Measurements from ENCODE around the gene CD2AP.

CD2AP gene

DNA sequence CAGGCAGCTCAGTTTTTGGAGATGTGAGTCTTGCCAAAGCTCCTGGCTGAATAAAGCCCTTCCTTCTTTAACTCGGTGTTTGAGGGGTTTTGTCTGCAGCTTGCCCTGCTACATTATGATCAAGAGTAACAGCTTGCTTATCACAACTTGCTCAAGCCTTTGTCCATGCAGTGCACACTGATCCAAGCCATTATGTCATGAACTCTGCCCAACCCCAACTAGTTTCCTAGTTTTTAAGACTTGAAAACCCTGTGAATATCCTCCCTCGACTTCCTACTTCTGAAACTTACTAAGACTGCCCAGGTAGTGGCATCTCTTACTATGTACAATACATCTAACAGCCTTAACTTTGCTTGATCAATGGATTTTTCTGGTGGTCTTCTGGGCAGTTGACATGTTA lies 170.4 kb downstream of the CD2AP start:
- no peak for DNase-seq

DNA sequence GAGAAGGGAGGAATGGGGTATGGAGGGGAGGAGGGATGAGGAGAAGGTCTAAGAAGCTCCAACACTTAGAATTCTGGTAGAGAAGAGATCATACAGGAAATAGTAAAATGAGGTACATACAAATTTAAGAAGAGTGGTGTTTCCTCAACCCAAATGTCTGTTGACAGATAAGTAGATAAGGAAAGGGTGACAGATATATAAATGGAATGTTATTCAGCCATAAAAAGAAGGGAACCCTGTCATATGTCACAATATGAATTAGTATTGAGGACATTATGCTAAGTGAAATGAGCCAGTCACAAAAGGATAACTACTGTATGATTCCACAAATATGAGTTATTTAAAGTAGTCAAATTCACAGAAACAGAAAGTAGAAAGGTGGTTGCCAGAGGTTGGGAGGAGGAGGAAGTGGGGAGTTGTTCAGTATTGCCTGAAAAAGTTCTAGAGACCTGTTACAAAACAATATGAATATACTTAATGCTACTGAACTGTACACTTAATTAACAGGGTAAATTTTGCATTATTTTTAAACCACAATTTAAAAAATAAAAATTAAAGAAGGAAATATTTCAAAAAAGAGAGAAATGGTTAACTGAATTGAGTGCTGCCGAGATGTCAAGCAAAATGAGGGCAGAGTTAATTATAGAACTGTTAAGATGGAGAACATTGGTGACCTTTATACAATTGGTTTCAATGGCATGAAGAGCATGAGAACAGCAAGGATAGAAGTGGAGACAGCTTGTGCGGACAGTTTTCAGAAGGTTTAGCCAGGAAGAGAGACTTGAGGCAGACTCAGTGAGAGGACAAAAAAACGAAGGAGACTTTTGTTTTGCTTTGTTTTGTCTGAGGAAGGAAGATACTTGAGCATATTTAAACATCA lies 173.2 kb downstream of the CD2AP start:
- no peak for DNase-seq

GRCh38 chr6:47651505-47651944 lies 173.9 kb downstream of the CD2AP start:
- no peak for DNase-seq

DNA sequence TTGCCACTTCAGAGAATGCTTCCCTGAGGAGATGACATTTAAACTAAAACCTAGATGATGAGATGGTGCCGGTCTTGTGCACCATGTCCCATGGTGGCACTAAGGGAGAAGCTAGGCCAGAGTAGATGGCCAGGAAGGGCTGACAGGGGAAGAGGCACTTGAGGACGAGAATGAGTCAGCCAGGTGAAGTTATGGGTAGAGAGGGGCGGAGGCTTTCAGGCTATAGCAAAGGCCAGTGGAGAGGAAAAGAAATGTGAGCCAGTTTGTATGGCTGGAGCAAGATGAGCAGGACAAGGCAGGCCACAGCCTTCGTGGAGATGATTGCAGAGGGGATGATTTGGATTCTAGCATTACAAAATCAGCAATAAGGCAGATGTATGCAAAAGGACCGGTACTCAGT lies 176.1 kb downstream of the CD2AP start:
- DNase-seq = no peak

DNA sequence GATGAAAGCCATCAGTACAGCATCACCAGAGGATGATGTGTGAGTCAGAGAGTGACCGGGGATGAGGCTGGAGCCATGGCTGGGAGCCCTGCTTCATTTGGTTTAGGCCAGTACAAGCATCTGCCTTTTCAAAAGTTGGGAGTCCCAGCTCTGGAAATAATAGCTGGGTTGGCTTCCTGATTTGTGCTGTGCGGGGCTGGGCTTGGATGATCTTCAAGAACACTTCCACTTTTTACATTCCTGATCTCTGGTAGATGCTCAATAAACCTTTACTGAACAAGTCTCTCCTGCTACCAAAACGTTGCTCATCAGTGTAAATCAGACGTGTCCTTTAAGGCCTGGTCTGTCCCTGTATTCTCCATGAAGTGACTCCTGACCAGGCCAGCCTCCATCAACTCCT lies 176.7 kb downstream of the CD2AP start:
- no peak for DNase-seq

GRCh38 chr6:47655719-47656595 lies 178.4 kb downstream of the CD2AP start:
- DNase-seq = no peak

- no peak for DNase-seq
These were observed 184.4 kb downstream of the CD2AP start for GRCh38 chr6:47661960-47662359.

- DNase-seq = no peak
These were observed 186.1 kb downstream of the CD2AP start for GRCh38 chr6:47663462-47664216.

DNA sequence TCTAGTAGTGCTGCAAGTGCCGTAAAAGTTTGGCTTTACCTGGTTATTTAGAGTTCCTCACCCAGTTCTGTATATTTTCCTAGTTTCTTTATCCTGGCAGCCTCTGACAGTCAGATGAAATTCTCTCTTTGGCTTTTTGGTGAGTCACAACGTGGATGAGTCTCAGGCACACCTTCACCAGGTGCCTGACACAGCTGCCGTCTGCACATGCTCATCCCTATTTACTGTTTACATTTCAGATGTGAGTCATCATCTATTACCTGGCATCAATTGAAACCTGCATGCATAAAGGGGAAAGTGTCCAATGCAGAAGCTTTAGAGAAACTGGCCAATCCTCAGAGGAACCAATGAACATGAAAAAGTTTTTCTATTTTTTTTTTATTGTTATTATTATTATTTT lies 187.5 kb downstream of the CD2AP start:
- no peak for DNase-seq

GRCh38 chr6:47669684-47670513 lies 192.3 kb downstream of the CD2AP start:
- DNase-seq = no peak

DNA sequence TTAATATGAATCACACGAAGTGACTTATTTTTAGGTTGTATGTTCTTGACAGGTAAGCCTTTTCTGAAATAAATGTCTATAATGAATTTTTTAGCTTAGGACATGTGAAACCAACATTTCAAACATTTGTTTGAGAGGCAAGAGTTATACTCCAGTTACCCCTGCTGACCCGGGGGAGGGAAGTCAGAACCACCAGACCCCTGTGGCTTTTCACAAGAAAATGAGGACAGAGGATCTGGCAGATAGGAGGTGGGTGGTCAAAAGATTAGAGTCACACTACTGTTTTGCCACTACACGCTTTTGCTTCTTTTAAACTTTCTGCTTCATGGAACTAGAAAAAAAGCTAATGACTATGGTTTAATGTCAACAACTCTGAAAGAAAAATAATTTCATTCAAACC lies 193.3 kb downstream of the CD2AP start:
- no peak for DNase-seq

DNA sequence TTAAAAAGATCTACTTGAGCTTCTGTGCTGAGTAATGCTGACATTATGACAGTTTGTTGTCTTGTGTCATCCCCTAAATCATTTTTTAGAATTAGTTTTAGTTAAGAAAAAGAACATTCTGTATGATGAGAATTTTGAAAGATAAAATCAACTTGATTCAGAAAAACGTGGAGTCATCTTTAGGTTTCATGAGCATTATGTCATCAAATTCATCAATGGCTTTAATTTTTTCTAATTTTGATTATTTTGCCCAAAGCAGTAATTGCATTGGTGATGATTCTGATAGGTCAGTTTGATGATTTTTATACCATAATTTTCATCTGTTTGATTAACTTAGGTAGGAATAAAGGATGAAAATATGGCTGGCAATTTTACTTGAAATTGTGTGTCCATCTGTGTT lies 194.2 kb downstream of the CD2AP start:
- no peak for DNase-seq

DNA sequence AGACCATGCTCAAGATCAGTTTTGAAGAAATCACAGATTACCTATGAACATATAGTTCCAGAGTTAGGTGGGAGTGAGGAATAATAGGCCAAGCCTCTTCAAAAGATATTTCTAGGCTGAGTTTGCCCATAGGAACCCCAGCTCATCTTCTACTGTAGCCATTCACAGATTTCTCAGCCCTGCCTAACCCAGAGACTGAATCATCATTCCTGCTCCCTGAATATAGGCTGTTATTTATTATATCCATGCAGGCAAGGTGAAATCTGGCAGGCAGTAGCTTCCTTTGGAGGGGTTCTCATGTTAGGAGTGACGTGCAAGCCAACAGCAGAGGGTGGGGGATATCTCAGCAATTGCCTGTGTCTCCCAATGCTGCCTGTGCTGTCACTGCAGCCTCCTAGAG lies 195.2 kb downstream of the CD2AP start:
- no peak for DNase-seq

DNA sequence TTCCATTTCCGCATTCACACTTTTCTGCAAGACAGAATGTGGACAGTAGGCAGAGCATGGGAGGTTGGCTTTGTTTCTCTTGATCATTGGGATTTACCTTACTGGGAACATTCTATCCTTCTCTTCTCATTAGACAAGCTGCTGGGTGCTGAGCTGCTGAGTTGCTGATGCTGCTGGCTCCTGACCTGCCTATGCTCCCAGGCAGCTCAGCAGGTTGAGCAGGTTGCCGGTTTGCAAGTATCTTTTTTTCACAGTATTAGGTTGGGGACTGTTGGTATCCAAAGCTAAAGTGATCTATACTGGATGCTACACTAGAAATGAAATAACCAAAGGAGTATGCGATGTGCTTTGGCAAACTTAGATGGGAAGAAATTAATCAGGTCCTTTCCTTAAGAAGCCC lies 197.1 kb downstream of the CD2AP start:
- no peak for DNase-seq
